ENCODE data around the gene PEX7. TPM values are rescaled to one million over a fixed set of nuclear protein-coding genes. Genes with fewer than 3 reads are reported as not detected.

PEX7 gene
- total RNA-seq, 2 experiments from 2014 or later = 2.0 to 3.4 TPM

DNA sequence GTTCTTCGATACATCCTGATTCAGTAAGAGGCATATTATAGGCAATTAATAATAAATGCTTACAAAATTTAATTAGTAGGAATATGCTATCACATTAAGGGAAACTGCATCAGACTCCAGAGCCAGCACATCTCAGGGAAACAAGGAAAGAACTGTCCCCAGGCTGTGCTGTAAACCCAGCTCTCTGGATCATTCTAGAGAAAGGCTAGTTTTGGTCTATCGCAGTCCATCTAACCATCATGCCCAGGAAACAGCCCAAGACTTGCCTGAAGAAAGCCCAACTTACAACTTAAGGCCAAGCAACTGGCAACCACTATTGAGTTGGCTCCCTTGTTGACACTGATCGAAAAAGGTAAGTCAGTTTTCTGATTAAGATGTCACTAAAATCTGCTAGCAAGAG is 41.4 kb upstream of the PEX7 start:
- Mint-ChIP-seq H3K36me3 (ENCODE audit: low read depth) (peaks cover 5% of the 10 kb centered on the region), H3K27ac (no peak overlapping the region), H3K9me3 (no peaks in the 10 kb centered on the region), H3K27me3 (no peaks in the 10 kb centered on the region), H3K4me1 (ENCODE audit: low read depth) (peaks cover 56% of the 10 kb centered on the region), H3K4me3 (no peak overlapping the region)
- H3K27ac ChIP-seq (ENCODE audit: low read depth in 1 of 2, low read length in 2 of 2) = no peak overlapping the region
- POLR2A ChIA-PET = interaction anchor here (2.2 kb wide), 1 partner anchor 11 kb away, joined by 6 read pairs; the partner anchor contains the start of gene MAP3K5
- H3K4me3 ChIP-seq (ENCODE audit: low read length) = no peak overlapping the region
- peaks cover 3% of the 10 kb centered on the region for H3K36me3 ChIP-seq (ENCODE audit: insufficient read depth, low read length)
- CTCF ChIA-PET = interaction anchor here (1.3 to 4.3 kb wide), 2 partner anchors 8 to 11 kb away, joined by 3 to 32 read pairs; partner anchors contain the start of gene MAP3K5
- no peaks in the 10 kb centered on the region for H3K27me3 ChIP-seq (ENCODE audit: control insufficient read depth in 1 of 2, insufficient read depth in 2 of 2, low read length in 2 of 2)
- intact Hi-C loops (cut with DNase I, micrococcal nuclease) = loop anchor here in 1 of 2 experiments (2.0 kb wide), 1 partner anchor 18 kb away; no protein-coding TSS in a partner anchor
- no peak for DNase-seq
- no peak for ATAC-seq (ENCODE audit: poor library complexity)
- TF ChIP-seq, protein P1, sequence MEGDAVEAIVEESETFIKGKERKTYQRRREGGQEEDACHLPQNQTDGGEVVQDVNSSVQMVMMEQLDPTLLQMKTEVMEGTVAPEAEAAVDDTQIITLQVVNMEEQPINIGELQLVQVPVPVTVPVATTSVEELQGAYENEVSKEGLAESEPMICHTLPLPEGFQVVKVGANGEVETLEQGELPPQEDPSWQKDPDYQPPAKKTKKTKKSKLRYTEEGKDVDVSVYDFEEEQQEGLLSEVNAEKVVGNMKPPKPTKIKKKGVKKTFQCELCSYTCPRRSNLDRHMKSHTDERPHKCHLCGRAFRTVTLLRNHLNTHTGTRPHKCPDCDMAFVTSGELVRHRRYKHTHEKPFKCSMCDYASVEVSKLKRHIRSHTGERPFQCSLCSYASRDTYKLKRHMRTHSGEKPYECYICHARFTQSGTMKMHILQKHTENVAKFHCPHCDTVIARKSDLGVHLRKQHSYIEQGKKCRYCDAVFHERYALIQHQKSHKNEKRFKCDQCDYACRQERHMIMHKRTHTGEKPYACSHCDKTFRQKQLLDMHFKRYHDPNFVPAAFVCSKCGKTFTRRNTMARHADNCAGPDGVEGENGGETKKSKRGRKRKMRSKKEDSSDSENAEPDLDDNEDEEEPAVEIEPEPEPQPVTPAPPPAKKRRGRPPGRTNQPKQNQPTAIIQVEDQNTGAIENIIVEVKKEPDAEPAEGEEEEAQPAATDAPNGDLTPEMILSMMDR (IDR thresholded peaks at IDR 0.05) = no peak
- H3K4me1 ChIP-seq (ENCODE audit: insufficient read depth, low read length) = peaks cover 51% of the 10 kb centered on the region
- H3K9me3 ChIP-seq (ENCODE audit: control insufficient read depth in 1 of 2, insufficient read depth in 1 of 2, low read length in 2 of 2) = no peaks in the 10 kb centered on the region

DNA sequence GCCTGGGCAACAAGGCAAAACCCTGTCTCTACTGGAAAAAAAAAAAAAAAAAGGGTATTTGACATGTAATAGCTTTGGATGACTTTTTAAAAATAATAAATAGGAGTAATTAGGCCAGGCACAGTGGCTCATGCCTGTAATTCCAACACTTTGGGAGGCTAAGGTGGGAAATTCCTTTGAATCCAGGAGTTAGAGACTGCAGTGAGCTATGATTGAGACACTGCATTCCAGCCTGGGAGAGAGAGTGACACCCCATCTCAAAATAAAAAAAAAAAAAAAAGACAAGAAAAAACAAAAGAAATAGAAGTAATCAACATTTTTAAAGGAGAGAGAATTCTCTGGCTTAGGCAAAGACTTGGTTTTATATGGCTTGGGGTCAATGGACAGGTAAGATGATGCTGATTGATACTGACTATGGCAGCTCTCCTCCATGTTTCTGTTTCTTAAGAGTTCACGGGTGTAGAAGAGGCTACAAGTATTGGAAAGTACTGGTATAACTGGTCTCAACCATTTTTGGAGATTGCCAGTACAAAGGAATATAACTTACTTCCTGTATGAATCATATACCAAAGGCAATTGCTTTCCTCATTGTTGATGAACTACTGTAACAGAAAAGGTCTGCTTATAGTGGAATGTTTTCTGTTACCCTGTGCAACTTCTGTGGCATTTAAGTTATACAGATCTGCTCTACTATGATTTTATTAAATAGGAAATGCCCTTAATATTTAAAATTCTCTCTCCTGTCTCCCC is 40.2 kb upstream of the PEX7 start:
- Mint-ChIP-seq H3K9me3 (no peaks in the 10 kb centered on the region), H3K27ac (no peak overlapping the region), H3K4me1 (ENCODE audit: low read depth) (peaks cover 55% of the 10 kb centered on the region), H3K4me3 (peak overlapping the region; percentile 9), H3K27me3 (no peaks in the 10 kb centered on the region), H3K36me3 (ENCODE audit: low read depth) (peaks cover 5% of the 10 kb centered on the region)
- H3K27ac ChIP-seq (ENCODE audit: low read depth in 1 of 2, low read length in 2 of 2) = no peak overlapping the region
- TF ChIP-seq, protein P1 (IDR thresholded peaks at IDR 0.05) = no peak
- peak; percentile 54 for ATAC-seq (ENCODE audit: poor library complexity)
- no peaks in the 10 kb centered on the region for H3K9me3 ChIP-seq (ENCODE audit: control insufficient read depth in 1 of 2, insufficient read depth in 1 of 2, low read length in 2 of 2)
- no peak overlapping the region for H3K4me3 ChIP-seq (ENCODE audit: low read length)
- ChIA-PET CTCF (interaction anchor here (0.8 to 4.3 kb wide), 2 partner anchors 10 to 46 kb away, joined by 3 to 32 read pairs; partner anchors contain the start of gene MAP3K5), POLR2A (interaction anchor here (0.6 to 2.2 kb wide), 2 partner anchors 10 to 38 kb away, joined by 3 to 6 read pairs; partner anchors contain the start of gene MAP3K5)
- peaks cover 62% of the 10 kb centered on the region for H3K4me1 ChIP-seq (ENCODE audit: insufficient read depth, low read length)
- peaks cover 3% of the 10 kb centered on the region for H3K36me3 ChIP-seq (ENCODE audit: insufficient read depth, low read length)
- H3K27me3 ChIP-seq (ENCODE audit: control insufficient read depth in 1 of 2, insufficient read depth in 2 of 2, low read length in 2 of 2) = no peaks in the 10 kb centered on the region
- DNase-seq = peak in 2 of 14 experiments; percentile 39 to 44
- intact Hi-C loops (cut with DNase I, micrococcal nuclease) = no loop called here

DNA sequence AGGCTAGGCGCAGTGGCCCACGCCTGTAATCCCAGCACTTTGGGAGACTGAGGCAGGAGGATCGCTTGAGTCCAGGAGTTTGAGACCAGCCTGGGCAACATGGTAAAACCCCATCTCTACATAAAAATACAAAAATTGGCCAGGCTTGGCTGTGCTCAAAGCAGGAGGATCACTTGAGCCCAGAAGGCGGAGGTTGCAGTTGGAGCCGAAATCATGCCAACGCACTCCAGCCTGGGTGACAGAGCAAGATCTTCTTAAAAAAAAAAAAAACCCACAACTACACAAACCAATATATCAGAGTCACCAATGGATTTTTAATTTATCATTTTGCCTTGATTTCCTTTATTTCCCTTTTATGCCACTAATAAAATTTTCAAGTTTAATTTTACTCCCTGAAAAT is 39.4 kb upstream of the PEX7 start:
- Histone ChIP-seq H3K4me3 (ENCODE audit: low read length) (no peak overlapping the region), H3K27me3 (ENCODE audit: control insufficient read depth in 1 of 2, insufficient read depth in 2 of 2, low read length in 2 of 2) (no peaks in the 10 kb centered on the region), H3K36me3 (ENCODE audit: insufficient read depth, low read length) (peaks cover 3% of the 10 kb centered on the region), H3K27ac (ENCODE audit: low read depth in 1 of 2, low read length in 2 of 2) (no peak overlapping the region), H3K9me3 (ENCODE audit: control insufficient read depth in 1 of 2, insufficient read depth in 1 of 2, low read length in 2 of 2) (no peaks in the 10 kb centered on the region), H3K4me1 (ENCODE audit: insufficient read depth, low read length) (peaks cover 68% of the 10 kb centered on the region)
- intact Hi-C loops (cut with DNase I, micrococcal nuclease) = no loop called here
- no peaks in the 10 kb centered on the region for H3K27me3 Mint-ChIP-seq
- DNase-seq (no peak), ATAC-seq (ENCODE audit: poor library complexity) (no peak)
- H3K27ac Mint-ChIP-seq = peak overlapping the region; percentile 67
- H3K4me3 Mint-ChIP-seq = no peak overlapping the region
- ChIA-PET POLR2A (no interaction called here), CTCF (interaction anchor here (4.3 kb wide), 1 partner anchor 9 kb away, joined by 32 read pairs; the partner anchor contains the start of gene MAP3K5)
- H3K4me1 Mint-ChIP-seq (ENCODE audit: low read depth) = peaks cover 63% of the 10 kb centered on the region
- TF ChIP-seq, protein P1 (IDR thresholded peaks at IDR 0.05) = no peak
- peaks cover 5% of the 10 kb centered on the region for H3K36me3 Mint-ChIP-seq (ENCODE audit: low read depth)
- no peaks in the 10 kb centered on the region for H3K9me3 Mint-ChIP-seq

Data from CD4-positive, alpha-beta T cell (primary cell).